ENCODE data around the gene ZNF518B.
A peak's percentile ranks its signal among the peaks of the same experiment; 100 is the strongest.

GRCh38 chr4:10461091-10461849 lies 4.0 kb upstream of the ZNF518B start:
- TF ChIP-seq CTCF (IDR thresholded peaks at IDR 0.05) (0 out of 3 replicates have a peak, but pooled peaks have one; percentile 28), RAD21 (conservative IDR thresholded peaks at IDR 0.05 in 1 of 2, IDR thresholded peaks at IDR 0.05 in 1 of 2) (no peak), REST (IDR thresholded peaks at IDR 0.05) (no peak), CBX8 (IDR thresholded peaks at IDR 0.05) (no peak), ESRRA (IDR thresholded peaks at IDR 0.05; ENCODE audit: borderline replicate concordance, low read length) (no peak)
